HG02973 (cell line): ENCODE data around the gene LTBP2.

Experiments
- ATAC-seq: cut with Tn5 transposase; IDR thresholded peaks from one replicate; pipeline ENCODE4 v1.9.1; 2021; ENCODE audit warnings: moderate library complexity; ENCODE audit not compliant: unreplicated experiment

Gene LTBP2

GRCh38 chr14:74592476-74593201 is 19.4 kb downstream of the LTBP2 start:
- ATAC-seq, result no peak

DNA sequence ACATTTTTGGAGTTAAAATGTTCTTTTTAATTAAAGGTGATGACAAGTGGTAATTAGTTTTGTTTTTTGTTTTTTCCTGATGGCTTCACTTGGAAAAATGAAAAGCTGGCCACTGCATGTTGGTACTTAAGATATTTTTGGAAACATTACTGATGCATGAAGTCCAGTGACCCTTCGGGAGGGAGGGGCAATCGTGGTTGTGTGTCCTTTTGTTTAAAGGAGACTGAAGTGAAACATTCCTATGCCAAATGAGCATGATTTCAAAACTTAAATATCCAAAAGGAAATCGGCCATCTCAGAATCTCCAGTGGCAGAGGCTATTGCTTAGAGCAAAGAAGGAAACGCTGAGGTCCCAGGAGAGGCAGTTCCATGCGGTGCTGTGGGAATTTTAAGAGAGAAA is 20.1 kb downstream of the LTBP2 start:
- ATAC-seq, result no peak

GRCh38 chr14:74591394-74591793 is 20.6 kb downstream of the LTBP2 start:
- ATAC-seq, result no peak

- no peak for ATAC-seq
Measured at GRCh38 chr14:74589291-74589879, 22.7 kb downstream of the LTBP2 start.

GRCh38 chr14:74587363-74587707 is 24.7 kb downstream of the LTBP2 start:
- ATAC-seq, result no peak

- no peak for ATAC-seq
Measured at GRCh38 chr14:74586681-74587362, 25.2 kb downstream of the LTBP2 start.

- no peak for ATAC-seq
Measured at GRCh38 chr14:74585406-74586335, 26.4 kb downstream of the LTBP2 start.

- no peak for ATAC-seq
Measured at GRCh38 chr14:74584951-74585350, 27.1 kb downstream of the LTBP2 start.

GRCh38 chr14:74583689-74584434 is 28.2 kb downstream of the LTBP2 start:
- no peak for ATAC-seq

DNA sequence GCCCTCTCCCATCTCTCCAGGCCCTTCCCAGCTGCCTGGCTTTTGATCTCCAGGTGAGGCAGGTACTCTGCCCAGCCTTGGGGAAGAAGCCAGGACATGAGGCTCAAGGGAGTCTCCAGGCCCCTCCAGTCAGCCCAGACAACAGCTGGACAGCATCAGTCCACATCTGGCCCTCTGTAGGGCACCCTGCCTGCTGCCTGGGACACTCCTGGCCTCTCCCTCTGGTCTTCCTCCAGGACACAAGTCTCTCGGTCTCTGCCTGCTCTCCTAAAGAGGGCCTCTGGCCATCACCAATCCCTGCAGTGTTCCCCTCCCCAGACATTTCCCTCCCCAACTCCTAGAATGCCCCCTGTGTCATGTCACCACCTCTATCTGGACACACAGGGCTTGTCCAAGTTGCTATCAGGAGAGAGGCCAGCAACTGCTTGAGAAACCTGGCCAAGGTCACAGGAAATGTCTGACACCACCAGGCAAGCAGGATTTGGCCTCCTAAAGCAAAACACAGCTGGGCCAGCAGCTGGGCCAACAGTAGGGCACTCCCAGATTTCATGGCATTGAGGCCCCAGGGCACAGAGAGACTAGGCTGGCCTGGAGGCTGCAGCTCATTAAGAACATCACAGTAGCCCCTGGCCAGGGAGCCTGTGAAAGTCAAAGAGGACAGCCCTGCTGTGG is 29.0 kb downstream of the LTBP2 start:
- ATAC-seq, result no peak

- ATAC-seq, result no peak
Measured at GRCh38 chr14:74580275-74580672, 31.8 kb downstream of the LTBP2 start.

DNA sequence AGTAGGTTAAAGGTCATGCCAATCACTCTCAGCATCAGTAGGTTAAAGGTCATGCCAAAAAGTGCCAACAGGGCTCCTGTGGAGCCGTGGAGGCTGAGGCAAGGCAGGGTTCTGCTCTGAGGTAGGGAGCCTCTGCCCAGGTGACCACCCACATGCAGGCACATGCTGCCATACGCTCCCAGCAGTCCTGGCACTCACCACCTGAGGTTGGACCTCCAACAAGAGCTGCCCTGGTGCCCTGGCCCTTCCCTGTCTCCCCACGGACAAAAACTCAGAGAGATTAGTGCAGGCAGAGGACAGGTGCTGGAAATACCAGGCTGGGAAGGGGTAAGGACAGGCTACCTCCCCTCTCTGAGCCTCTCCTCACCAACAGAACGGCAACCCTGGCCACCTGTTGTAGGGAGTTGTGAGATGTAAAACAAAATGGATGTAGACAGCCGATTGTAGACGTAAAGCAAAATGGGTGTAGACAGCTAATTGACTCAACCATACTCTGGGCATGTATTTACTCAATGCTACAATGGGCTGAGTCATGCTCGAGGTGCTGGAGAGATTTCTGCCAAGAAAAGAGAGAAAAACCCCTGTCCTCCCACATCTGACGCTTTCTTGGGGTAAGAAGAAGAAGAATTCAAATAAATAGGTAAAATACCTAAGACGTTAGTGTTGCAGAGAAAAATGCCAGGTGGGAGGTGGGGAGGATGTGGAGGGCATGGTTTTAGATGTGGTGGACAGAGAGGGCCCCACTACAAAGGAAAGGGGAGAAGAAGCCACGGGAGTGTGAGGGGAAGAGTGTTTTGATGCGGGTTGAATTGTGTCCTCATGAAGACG is 32.4 kb downstream of the LTBP2 start:
- no peak for ATAC-seq

GRCh38 chr14:74578479-74578878 is 33.6 kb downstream of the LTBP2 start:
- no peak for ATAC-seq

- no peak for ATAC-seq
Measured at GRCh38 chr14:74577948-74578275, 34.1 kb downstream of the LTBP2 start.

- no peak for ATAC-seq
Measured at GRCh38 chr14:74577247-74577947, 34.6 kb downstream of the LTBP2 start.

GRCh38 chr14:74575936-74576335 is 36.1 kb downstream of the LTBP2 start:
- no peak for ATAC-seq

DNA sequence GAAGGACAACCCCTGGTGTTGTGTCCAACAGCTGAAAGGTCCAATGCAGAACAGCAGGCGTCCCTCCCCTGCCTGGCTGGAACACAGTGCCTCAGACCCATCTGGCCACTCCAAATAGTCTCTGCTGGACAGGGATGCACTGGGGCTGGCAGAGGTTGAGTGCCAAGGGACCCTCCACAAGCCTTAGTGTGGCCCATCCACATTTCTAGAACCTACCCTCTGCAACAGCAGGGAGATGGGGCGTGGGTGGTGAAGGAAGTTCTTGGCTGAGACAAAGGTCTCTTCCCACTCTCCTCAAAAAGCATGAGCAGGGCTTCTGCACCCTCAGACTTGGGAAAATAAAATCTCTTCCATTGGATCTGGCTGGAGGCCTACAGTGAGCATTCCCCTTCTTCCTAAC is 36.5 kb downstream of the LTBP2 start:
- no peak for ATAC-seq

DNA sequence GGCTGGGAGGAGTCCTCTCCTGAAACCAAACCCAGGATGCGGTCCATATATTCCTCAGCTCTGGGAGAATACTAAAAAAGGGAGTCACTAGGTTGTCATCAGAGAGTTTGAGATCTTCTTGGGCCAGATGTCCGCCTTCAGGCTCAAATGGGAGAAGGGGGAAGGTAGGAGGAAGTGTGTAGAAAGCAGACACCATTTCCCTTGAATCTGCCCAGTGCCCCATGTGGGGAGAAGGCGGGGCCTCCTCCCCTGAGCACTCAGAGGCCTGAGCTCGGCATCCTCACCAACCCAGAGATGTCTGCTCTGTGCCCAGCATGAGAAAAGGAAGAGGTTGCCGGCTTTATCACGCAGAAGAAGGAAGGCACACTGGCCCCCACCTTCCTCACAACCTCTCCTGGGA is 37.3 kb downstream of the LTBP2 start:
- ATAC-seq, result no peak

- no peak for ATAC-seq
Measured at GRCh38 chr14:74574090-74574433, 38.0 kb downstream of the LTBP2 start.
